Glutamatergic neuron (in vitro differentiated cells): ENCODE data around the gene GAS2L1. TPM values are rescaled to one million over a fixed set of nuclear protein-coding genes. Genes with fewer than 3 reads are reported as not detected.

ENCODE experiments used
- DNase-seq: peaks from one replicate; pipeline ENCODE4 v3.0.0; 2022
- H3K27ac Mint-ChIP-seq: one replicate; pipeline ENCODE4 v1.8.0; 2020; ENCODE audit warnings: mild to moderate bottlenecking, mixed read lengths, inconsistent platforms; ENCODE audit not compliant: unreplicated experiment
- H3K27me3 Mint-ChIP-seq: one replicate; pipeline ENCODE4 v1.8.0; 2020; ENCODE audit warnings: mild to moderate bottlenecking, moderate library complexity, mixed read lengths, inconsistent platforms; ENCODE audit not compliant: unreplicated experiment
- H3K36me3 Mint-ChIP-seq: one replicate; pipeline ENCODE4 v1.8.0; 2020; ENCODE audit warnings: mild to moderate bottlenecking, mixed read lengths, inconsistent platforms; ENCODE audit not compliant: unreplicated experiment
- H3K4me1 Mint-ChIP-seq: one replicate; pipeline ENCODE4 v1.8.0; 2020; ENCODE audit warnings: mild to moderate bottlenecking, low read depth, mixed read lengths, inconsistent platforms; ENCODE audit not compliant: unreplicated experiment
- H3K4me3 Mint-ChIP-seq: one replicate; pipeline ENCODE4 v1.8.0; 2020; ENCODE audit warnings: mild to moderate bottlenecking, mixed read lengths, inconsistent platforms; ENCODE audit not compliant: unreplicated experiment
- H3K9me3 Mint-ChIP-seq: one replicate; pipeline ENCODE4 v1.8.0; 2020; ENCODE audit warnings: mild to moderate bottlenecking, moderate library complexity, mixed read lengths, inconsistent platforms; ENCODE audit not compliant: unreplicated experiment
- total RNA-seq: library from RNA; stranded (reverse); fragmentation: NEBNext Ultra II Directional; extraction: Animal tissue kit (Norgen Biotek cat#: 25700); gene quantifications from one replicate; pipeline ENCODE4 v1.2.1, GENCODE V29; 2021; ENCODE audit not compliant: unreplicated experiment
- TF ChIP-seq, protein P1 (sequence below): fragments of 200-600 bp; sonication (generic); IDR thresholded peaks from one replicate; pipeline ENCODE4 v1.5.0; 2021; ENCODE audit not compliant: partially characterized antibody, unreplicated experiment

The GAS2L1 gene
- total RNA-seq, 1 donor from 2014 or later, result 10.3 TPM

DNA sequence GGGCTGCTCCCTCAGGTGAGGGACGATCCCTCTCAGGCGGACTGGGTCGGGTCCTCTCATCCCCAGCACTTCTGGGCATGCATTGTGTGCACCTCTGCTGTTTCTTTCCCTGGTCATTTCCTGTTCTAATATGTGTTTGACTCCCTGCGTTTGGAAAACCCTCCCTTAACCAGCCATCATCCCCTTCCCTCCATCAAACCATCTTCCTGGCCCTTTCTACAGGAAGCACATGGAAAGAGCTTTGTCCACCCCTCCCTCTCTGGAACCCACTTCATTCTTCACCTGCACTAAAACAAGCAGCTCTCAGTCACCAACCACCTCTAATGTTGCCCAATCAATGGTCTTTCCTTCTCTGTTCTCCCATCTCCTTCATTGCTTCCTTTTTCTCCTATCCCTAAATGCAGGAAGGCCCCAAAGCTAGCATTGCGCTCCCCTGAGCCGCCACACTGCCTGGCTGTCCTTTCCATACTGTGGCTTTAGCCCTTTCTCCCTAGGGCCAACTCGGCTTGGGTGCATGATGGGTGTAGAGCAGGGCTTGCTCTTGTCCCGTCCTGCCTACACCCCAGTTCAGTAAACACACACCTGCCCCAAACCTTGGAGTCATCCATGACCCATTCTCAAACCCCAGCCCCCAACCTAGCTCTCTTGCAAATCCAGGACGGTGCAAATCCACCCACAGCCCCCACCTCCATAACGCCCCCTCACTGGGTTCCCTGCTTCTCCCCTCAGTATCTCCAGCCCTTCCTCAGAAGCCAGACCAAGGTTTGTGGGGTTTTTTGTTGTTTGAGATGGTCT, 5.4 kb upstream of the GAS2L1 start:
- Mint-ChIP-seq H3K9me3 (peaks cover 12% of the 10 kb centered on the region), H3K27ac (peak overlapping the region; percentile 56), H3K4me3 (no peak overlapping the region), H3K4me1 (peaks cover 4% of the 10 kb centered on the region), H3K36me3 (no peaks in the 10 kb centered on the region), H3K27me3 (peaks cover 8% of the 10 kb centered on the region)
- TF ChIP-seq, protein P1, sequence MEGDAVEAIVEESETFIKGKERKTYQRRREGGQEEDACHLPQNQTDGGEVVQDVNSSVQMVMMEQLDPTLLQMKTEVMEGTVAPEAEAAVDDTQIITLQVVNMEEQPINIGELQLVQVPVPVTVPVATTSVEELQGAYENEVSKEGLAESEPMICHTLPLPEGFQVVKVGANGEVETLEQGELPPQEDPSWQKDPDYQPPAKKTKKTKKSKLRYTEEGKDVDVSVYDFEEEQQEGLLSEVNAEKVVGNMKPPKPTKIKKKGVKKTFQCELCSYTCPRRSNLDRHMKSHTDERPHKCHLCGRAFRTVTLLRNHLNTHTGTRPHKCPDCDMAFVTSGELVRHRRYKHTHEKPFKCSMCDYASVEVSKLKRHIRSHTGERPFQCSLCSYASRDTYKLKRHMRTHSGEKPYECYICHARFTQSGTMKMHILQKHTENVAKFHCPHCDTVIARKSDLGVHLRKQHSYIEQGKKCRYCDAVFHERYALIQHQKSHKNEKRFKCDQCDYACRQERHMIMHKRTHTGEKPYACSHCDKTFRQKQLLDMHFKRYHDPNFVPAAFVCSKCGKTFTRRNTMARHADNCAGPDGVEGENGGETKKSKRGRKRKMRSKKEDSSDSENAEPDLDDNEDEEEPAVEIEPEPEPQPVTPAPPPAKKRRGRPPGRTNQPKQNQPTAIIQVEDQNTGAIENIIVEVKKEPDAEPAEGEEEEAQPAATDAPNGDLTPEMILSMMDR, result no peak
- DNase-seq, result no peak

GRCh38 chr22:29301716-29302401, 4.6 kb upstream of the GAS2L1 start:
- Mint-ChIP-seq H3K36me3 (no peaks in the 10 kb centered on the region), H3K27ac (peak overlapping the region; percentile 15), H3K4me1 (peaks cover 4% of the 10 kb centered on the region), H3K9me3 (peaks cover 12% of the 10 kb centered on the region), H3K27me3 (peaks cover 8% of the 10 kb centered on the region), H3K4me3 (no peak overlapping the region)
- TF ChIP-seq, protein P1, result no peak
- no peak for DNase-seq

DNA sequence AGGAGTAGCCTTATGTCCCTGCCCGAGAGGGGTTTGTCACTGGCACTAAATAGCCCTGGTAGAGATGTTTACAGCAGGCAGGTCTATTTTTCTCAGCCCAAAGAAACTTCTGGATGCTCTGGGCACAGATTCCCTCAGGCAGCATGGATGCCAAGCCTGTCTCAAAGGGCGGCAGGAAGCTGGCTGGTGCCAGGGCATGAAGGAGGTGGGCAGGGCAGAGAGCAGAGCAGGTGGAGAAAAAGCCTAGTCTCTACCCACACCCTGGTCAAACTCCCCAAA, 4.1 kb upstream of the GAS2L1 start:
- TF ChIP-seq, protein P1, result no peak
- Mint-ChIP-seq H3K36me3 (no peaks in the 10 kb centered on the region), H3K9me3 (peaks cover 12% of the 10 kb centered on the region), H3K4me3 (no peak overlapping the region), H3K27ac (peak overlapping the region; percentile 12), H3K4me1 (peaks cover 4% of the 10 kb centered on the region), H3K27me3 (peaks cover 8% of the 10 kb centered on the region)
- no peak for DNase-seq

DNA sequence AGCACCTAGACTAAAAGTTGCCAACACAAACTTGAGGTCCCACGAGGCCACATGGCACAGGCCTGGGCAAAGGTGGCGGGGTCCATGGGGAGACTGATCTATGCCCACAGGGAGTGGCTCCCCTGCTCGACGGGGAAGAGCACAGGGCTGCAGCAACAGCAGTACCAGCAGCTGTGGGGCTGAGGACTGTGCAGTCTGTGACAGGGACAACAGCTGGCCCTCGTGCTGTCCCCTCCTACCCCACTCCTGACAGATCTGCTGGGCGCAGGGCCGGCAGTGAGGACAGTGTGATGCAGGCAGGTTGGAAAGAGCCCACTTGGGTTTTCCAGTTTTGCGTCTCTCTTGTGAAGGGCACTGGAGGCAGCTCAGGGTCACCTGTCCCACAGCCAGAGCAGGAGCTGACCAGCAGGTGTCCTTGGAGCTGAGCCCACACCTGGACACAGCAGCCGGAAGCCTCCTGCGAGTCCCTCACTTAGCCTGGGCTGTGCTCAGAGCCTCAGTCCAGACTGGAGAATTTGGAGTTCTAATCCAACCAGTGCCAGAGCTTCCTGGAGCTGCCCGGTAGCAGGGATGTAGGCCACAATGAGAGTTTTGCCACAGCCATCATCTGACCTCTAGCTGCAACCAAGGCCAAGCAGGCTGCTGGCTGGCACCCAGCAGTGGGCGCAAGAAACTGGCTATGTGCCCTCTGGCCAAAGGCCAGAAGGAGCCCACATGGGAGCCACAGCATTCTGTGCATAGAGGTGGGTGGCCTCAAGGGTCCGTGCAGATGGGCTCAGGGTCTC, 3.6 kb upstream of the GAS2L1 start:
- TF ChIP-seq, protein P1, result no peak
- H3K4me1 Mint-ChIP-seq, result peaks cover 4% of the 10 kb centered on the region
- peaks cover 14% of the 10 kb centered on the region for H3K9me3 Mint-ChIP-seq
- no peaks in the 10 kb centered on the region for H3K36me3 Mint-ChIP-seq
- H3K27me3 Mint-ChIP-seq, result peaks cover 8% of the 10 kb centered on the region
- no peak for DNase-seq
- H3K27ac Mint-ChIP-seq, result no peak overlapping the region
- H3K4me3 Mint-ChIP-seq, result no peak overlapping the region

- H3K36me3 Mint-ChIP-seq, result no peaks in the 10 kb centered on the region
- peaks cover 4% of the 10 kb centered on the region for H3K4me1 Mint-ChIP-seq
- TF ChIP-seq, protein P1, result no peak
- peaks cover 8% of the 10 kb centered on the region for H3K9me3 Mint-ChIP-seq
- no peak for DNase-seq
- H3K4me3 Mint-ChIP-seq, result peak overlapping the region; percentile 81
- H3K27ac Mint-ChIP-seq, result peak overlapping the region; percentile 88
- H3K27me3 Mint-ChIP-seq, result peaks cover 7% of the 10 kb centered on the region
Observed at GRCh38 chr22:29305836-29306174, 645 bp upstream of the GAS2L1 start.
